HG03469 (cell line): Measurements from ENCODE around the gene FAM219A.
"Not testable (repeated sequence)": the region's sequence is repeated elsewhere in the genome, so short reads cannot be mapped to it uniquely, and the experiment has no call there.

Experiments used
- ATAC-seq: cut with Tn5 transposase; IDR thresholded peaks from one replicate; pipeline ENCODE4 v1.9.1; 2021; ENCODE audit warnings: mild to moderate bottlenecking, moderate library complexity, moderate number of reproducible peaks; ENCODE audit not compliant: unreplicated experiment

FAM219A gene

GRCh38 chr9:34485822-34486221 is 27.5 kb upstream of the FAM219A start:
- no peak for ATAC-seq

- no peak for ATAC-seq
Measured at GRCh38 chr9:34484678-34485077, 26.3 kb upstream of the FAM219A start.

GRCh38 chr9:34482746-34483145 is 24.4 kb upstream of the FAM219A start:
- not testable (repeated sequence) for ATAC-seq

- ATAC-seq, result not testable (repeated sequence)
Measured at GRCh38 chr9:34481620-34482019, 23.2 kb upstream of the FAM219A start.

GRCh38 chr9:34479431-34479866 is 21.1 kb upstream of the FAM219A start:
- no peak for ATAC-seq

- no peak for ATAC-seq
Measured at GRCh38 chr9:34477541-34477940, 19.2 kb upstream of the FAM219A start.

GRCh38 chr9:34475097-34475496 is 16.7 kb upstream of the FAM219A start:
- ATAC-seq, result no peak

- ATAC-seq, result no peak
Measured at GRCh38 chr9:34465468-34465867, 7.1 kb upstream of the FAM219A start.

GRCh38 chr9:34464571-34464970 is 6.2 kb upstream of the FAM219A start:
- no peak for ATAC-seq

GRCh38 chr9:34463901-34464232 is 5.5 kb upstream of the FAM219A start:
- ATAC-seq, result no peak

GRCh38 chr9:34463098-34463900 is 4.9 kb upstream of the FAM219A start:
- no peak for ATAC-seq

- no peak for ATAC-seq
Measured at GRCh38 chr9:34459941-34460340, 1.6 kb upstream of the FAM219A start.

GRCh38 chr9:34459356-34459755 is 986 bp upstream of the FAM219A start:
- no peak for ATAC-seq

- no peak for ATAC-seq
Measured at GRCh38 chr9:34458959-34459340, 580 bp upstream of the FAM219A start.

- ATAC-seq, result no peak
Measured at GRCh38 chr9:34457266-34458012, 931 bp downstream of the FAM219A start.

- ATAC-seq, result no peak
Measured at GRCh38 chr9:34456746-34457145, 1.6 kb downstream of the FAM219A start.

- ATAC-seq, result no peak
Measured at GRCh38 chr9:34456151-34456550, 2.2 kb downstream of the FAM219A start.

- no peak for ATAC-seq
Measured at GRCh38 chr9:34454571-34455065, 3.8 kb downstream of the FAM219A start.

- ATAC-seq, result no peak
Measured at GRCh38 chr9:34452568-34452967, 5.8 kb downstream of the FAM219A start.

- no peak for ATAC-seq
Measured at GRCh38 chr9:34451545-34451944, 6.8 kb downstream of the FAM219A start.

- ATAC-seq, result no peak
Measured at GRCh38 chr9:34451135-34451534, 7.2 kb downstream of the FAM219A start.

GRCh38 chr9:34450644-34451043 is 7.7 kb downstream of the FAM219A start:
- ATAC-seq, result no peak
